GM23248 (cell line): ENCODE measurements around the gene NFATC2. TPM values are rescaled to one million over a fixed set of nuclear protein-coding genes. Genes with fewer than 3 reads are reported as not detected.

Experiments
- DNase-seq: peaks from one replicate; pipeline ENCODE4 v3.0.0-alpha.2; 2015
- H2AFZ ChIP-seq: fragments of 200-600 bp; sonication (generic); 2 replicates; pipeline ENCODE4 v1.6.1; 2016; ENCODE audit warnings: antibody characterized with exemption
- H3F3A ChIP-seq: fragments of 200-600 bp; sonication (generic); 2 replicates; pipeline ENCODE4 v1.6.1; 2016; ENCODE audit warnings: mild to moderate bottlenecking, antibody characterized with exemption, mixed run types; ENCODE audit not compliant: insufficient read depth
- H3K27ac ChIP-seq: fragments of 200-600 bp; sonication (generic); 2 replicates; pipeline ENCODE4 v1.5.1; 2016; ENCODE audit warnings: mild to moderate bottlenecking
- H3K27me3 ChIP-seq: fragments of 200-600 bp; sonication (generic); replicated peaks from 2 replicates; pipeline ENCODE4 v1.6.1; 2016; ENCODE audit warnings: mild to moderate bottlenecking; ENCODE audit not compliant: insufficient read depth
- H3K36me3 ChIP-seq: fragments of 200-600 bp; sonication (generic); 2 replicates; pipeline ENCODE4 v1.6.1; 2016; ENCODE audit warnings: low read depth, mild to moderate bottlenecking
- H3K4me1 ChIP-seq: fragments of 200-600 bp; sonication (generic); 2 replicates; pipeline ENCODE4 v1.6.1; 2016; ENCODE audit warnings: mild to moderate bottlenecking; ENCODE audit not compliant: insufficient read depth
- H3K4me2 ChIP-seq: fragments of 200-600 bp; sonication (generic); one replicate; pipeline ENCODE4 v1.6.1; 2016; ENCODE audit warnings: mild to moderate bottlenecking; ENCODE audit not compliant: unreplicated experiment
- H3K4me3 ChIP-seq: fragments of 200-600 bp; sonication (generic); 2 replicates; pipeline ENCODE4 v1.5.1; 2016; ENCODE audit warnings: mild to moderate bottlenecking
- H3K79me2 ChIP-seq: fragments of 200-600 bp; sonication (generic); 2 replicates; pipeline ENCODE4 v1.6.1; 2016; ENCODE audit warnings: mild to moderate bottlenecking; ENCODE audit not compliant: insufficient read depth
- H3K9ac ChIP-seq: fragments of 200-600 bp; sonication (generic); 2 replicates; pipeline ENCODE4 v1.6.1; 2016; ENCODE audit warnings: mild to moderate bottlenecking
- H3K9me2 ChIP-seq: fragments of 200-600 bp; sonication (generic); 2 replicates; pipeline ENCODE4 v1.6.1; 2016; ENCODE audit warnings: mixed run types, mild to moderate bottlenecking, moderate library complexity; ENCODE audit not compliant: insufficient read depth
- H3K9me3 ChIP-seq: fragments of 200-600 bp; sonication (generic); one replicate; pipeline ENCODE4 v1.6.1; 2017; ENCODE audit warnings: low read depth
- H4K20me1 ChIP-seq: fragments of 200-600 bp; sonication (generic); 2 replicates; pipeline ENCODE4 v1.6.0; 2016; ENCODE audit not compliant: insufficient read depth
- EZH2 ChIP-seq: fragments of 200-600 bp; sonication (generic); IDR thresholded peaks from 2 replicates; pipeline ENCODE4 v1.6.1; 2018; ENCODE audit warnings: antibody characterized with exemption, mild to moderate bottlenecking; ENCODE audit not compliant: insufficient read depth, poor library complexity, severe bottlenecking
- EZH2phosphoT487 ChIP-seq: fragments of 200-600 bp; sonication (generic); IDR thresholded peaks from 2 replicates; pipeline ENCODE4 v1.6.1; 2018; ENCODE audit warnings: antibody characterized with exemption, moderate library complexity, mild to moderate bottlenecking, low read depth; ENCODE audit not compliant: insufficient read depth
- WGBS, 2 experiments: methylation state at CpG; one replicate each; pipeline ENCODE4 v1.1.6; 2015 to 2017; ENCODE audit warnings: low lambda C conversion rate in 2 of 2, low coverage in 1 of 2; ENCODE audit errors: missing lambda C conversion rate in 2 of 2; 5-methylcytosine and 5-hydroxymethylcytosine counted together
- in situ Hi-C: fragments of 300-500 bp; cut with MboI; formaldehyde crosslinking; loops from 2 replicates; pipeline ENCODE4 v1.15.0; 2020
- polyA plus RNA-seq: library from polyadenylated mRNA; unstranded; fragments of >200 nt; fragmentation: Nextera tagmentation; extraction: Ambion mirVana; gene quantifications from 2 replicates; pipeline ENCODE4 v1.2.1, GENCODE V29; 2016
- total RNA-seq: library from RNA; depleted of rRNA; stranded (reverse); fragments of >200 nt; shearing (Covaris generic); gene quantifications from 2 replicates; pipeline ENCODE4 v1.2.3, GENCODE V29; 2014

NFATC2 gene
- total and polyA plus RNA-seq, 2 experiments from 2014 or later: 0.11 to 0.14 TPM

- no peak overlapping the region for H3K27ac ChIP-seq
- no peaks in the 10 kb centered on the region for H3F3A ChIP-seq
- H3K4me3 ChIP-seq: no peak overlapping the region
- TF ChIP-seq EZH2phosphoT487: no peak
- no peak for TF ChIP-seq EZH2
- no peak overlapping the region for H2AFZ ChIP-seq
- no peaks in the 10 kb centered on the region for H4K20me1 ChIP-seq
- no peaks in the 10 kb centered on the region for H3K4me1 ChIP-seq
- no peak overlapping the region for H3K9ac ChIP-seq
- no peak for DNase-seq
- H3K4me2 ChIP-seq: no peak overlapping the region
- H3K27me3 ChIP-seq: no peaks in the 10 kb centered on the region
- no peaks in the 10 kb centered on the region for H3K9me2 ChIP-seq
- H3K79me2 ChIP-seq: no peaks in the 10 kb centered on the region
- 87 to 90% methylated on average over 6 of the region's 6 CpGs for WGBS, 2 experiments
- H3K9me3 ChIP-seq: no peaks in the 10 kb centered on the region
- in situ Hi-C loops: no loop called here
- no peaks in the 10 kb centered on the region for H3K36me3 ChIP-seq
Observed at GRCh38 chr20:51469046-51469445, 73.5 kb downstream of the NFATC2 start.

- Histone ChIP-seq H2AFZ (no peak overlapping the region), H3K4me2 (no peak overlapping the region), H3K27ac (no peak overlapping the region), H3K9ac (no peak overlapping the region), H3K4me3 (no peak overlapping the region), H4K20me1 (no peaks in the 10 kb centered on the region), H3K79me2 (no peaks in the 10 kb centered on the region), H3K9me3 (no peaks in the 10 kb centered on the region), H3K9me2 (no peaks in the 10 kb centered on the region), H3K4me1 (no peaks in the 10 kb centered on the region), H3F3A (no peaks in the 10 kb centered on the region), H3K27me3 (no peaks in the 10 kb centered on the region), H3K36me3 (no peaks in the 10 kb centered on the region)
- 80 to 83% methylated on average over 7 of the region's 7 CpGs for WGBS, 2 experiments
- in situ Hi-C loops: no loop called here
- no peak for DNase-seq
- TF ChIP-seq EZH2phosphoT487 (no peak), EZH2 (no peak)
Observed at GRCh38 chr20:51468636-51469035, 73.9 kb downstream of the NFATC2 start.

GRCh38 chr20:51467956-51468626 is 74.4 kb downstream of the NFATC2 start:
- H4K20me1 ChIP-seq: no peaks in the 10 kb centered on the region
- in situ Hi-C loops: no loop called here
- H3K9ac ChIP-seq: no peak overlapping the region
- no peaks in the 10 kb centered on the region for H3K9me2 ChIP-seq
- H2AFZ ChIP-seq: no peak overlapping the region
- H3K9me3 ChIP-seq: no peaks in the 10 kb centered on the region
- H3F3A ChIP-seq: no peaks in the 10 kb centered on the region
- DNase-seq: no peak
- H3K4me1 ChIP-seq: no peaks in the 10 kb centered on the region
- no peaks in the 10 kb centered on the region for H3K27me3 ChIP-seq
- no peak overlapping the region for H3K27ac ChIP-seq
- no peak overlapping the region for H3K4me3 ChIP-seq
- H3K36me3 ChIP-seq: no peaks in the 10 kb centered on the region
- no peaks in the 10 kb centered on the region for H3K79me2 ChIP-seq
- TF ChIP-seq EZH2phosphoT487 (no peak), EZH2 (no peak)
- no peak overlapping the region for H3K4me2 ChIP-seq
- WGBS, 2 experiments: 82 to 83% methylated on average over 10 of the region's 10 CpGs

DNA sequence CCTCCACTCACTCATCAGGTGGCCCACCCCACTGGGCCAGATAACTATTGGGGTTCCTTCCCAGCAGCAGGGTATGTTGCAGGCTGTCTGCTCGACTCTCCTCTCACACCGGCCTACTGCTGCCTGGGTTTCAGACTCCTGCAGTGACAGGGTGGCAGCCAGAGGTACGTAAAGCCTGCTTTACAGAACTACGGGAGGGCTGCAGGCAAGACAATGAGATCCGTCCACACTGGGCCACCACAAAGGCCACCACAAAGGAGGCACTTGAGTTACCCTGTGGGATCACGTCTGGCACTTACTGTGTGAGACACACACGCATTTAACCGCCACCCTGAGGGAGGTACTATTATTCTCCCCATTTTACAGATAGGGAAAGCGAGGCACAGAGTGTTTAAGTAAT is 78.5 kb downstream of the NFATC2 start:
- Histone ChIP-seq H3K27ac (no peak overlapping the region), H3F3A (no peaks in the 10 kb centered on the region), H3K27me3 (no peaks in the 10 kb centered on the region), H3K4me1 (no peaks in the 10 kb centered on the region), H3K4me3 (no peak overlapping the region), H4K20me1 (no peaks in the 10 kb centered on the region), H3K9me2 (no peaks in the 10 kb centered on the region), H3K4me2 (no peak overlapping the region), H3K9ac (no peak overlapping the region), H3K36me3 (no peaks in the 10 kb centered on the region), H3K79me2 (no peaks in the 10 kb centered on the region), H3K9me3 (no peaks in the 10 kb centered on the region), H2AFZ (no peak overlapping the region)
- TF ChIP-seq EZH2phosphoT487 (no peak), EZH2 (no peak)
- WGBS, 2 experiments: 74 to 81% methylated on average over 9 of the region's 9 CpGs
- in situ Hi-C loops: no loop called here
- no peak for DNase-seq

- no peak for DNase-seq
- WGBS, 2 experiments: 76 to 77% methylated on average over 8 of the region's 8 CpGs
- H3K9me2 ChIP-seq: no peaks in the 10 kb centered on the region
- H3F3A ChIP-seq: no peaks in the 10 kb centered on the region
- no peaks in the 10 kb centered on the region for H3K36me3 ChIP-seq
- H2AFZ ChIP-seq: no peak overlapping the region
- H3K27ac ChIP-seq: no peak overlapping the region
- H3K9me3 ChIP-seq: no peaks in the 10 kb centered on the region
- no peaks in the 10 kb centered on the region for H3K27me3 ChIP-seq
- H3K4me3 ChIP-seq: no peak overlapping the region
- H3K4me2 ChIP-seq: no peak overlapping the region
- H3K9ac ChIP-seq: no peak overlapping the region
- no peaks in the 10 kb centered on the region for H4K20me1 ChIP-seq
- in situ Hi-C loops: no loop called here
- TF ChIP-seq EZH2 (no peak), EZH2phosphoT487 (no peak)
- no peaks in the 10 kb centered on the region for H3K79me2 ChIP-seq
- no peaks in the 10 kb centered on the region for H3K4me1 ChIP-seq
Observed at GRCh38 chr20:51463560-51463959, 79.0 kb downstream of the NFATC2 start.
